ENCODE results near the gene CNKSR1. TPM values are rescaled to one million over a fixed set of nuclear protein-coding genes. Genes with fewer than 3 reads are reported as not detected.

Gene CNKSR1
- total RNA-seq, 1 experiment from 2014 or later: 0.26 TPM

GRCh38 chr1:26184086-26184485 lies 6.8 kb downstream of the CNKSR1 start:
- no peak for DNase-seq (ENCODE audit: low read depth)

GRCh38 chr1:26184883-26185282 lies 7.6 kb downstream of the CNKSR1 start:
- DNase-seq (ENCODE audit: low read depth): no peak

DNA sequence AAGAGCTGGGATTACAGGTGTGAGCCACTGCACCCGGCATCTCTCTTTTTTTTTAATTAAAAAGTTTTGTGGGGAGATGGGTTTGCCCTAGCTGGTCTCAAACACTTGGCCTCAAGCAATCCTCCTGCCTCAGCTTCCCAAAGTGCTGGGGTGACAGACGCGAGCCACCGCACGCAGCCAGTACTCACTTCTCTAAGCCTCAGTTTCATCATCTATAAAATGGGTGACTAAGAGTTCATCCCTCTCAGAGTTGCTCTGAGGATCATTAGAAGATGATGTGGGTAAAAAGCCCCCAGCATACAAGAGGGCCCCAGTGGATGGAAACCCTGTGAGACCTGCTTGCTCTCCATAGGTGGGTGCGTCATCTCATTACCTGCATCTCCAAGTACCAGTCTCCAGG lies 10.6 kb downstream of the CNKSR1 start:
- no peak for DNase-seq (ENCODE audit: low read depth)

DNA sequence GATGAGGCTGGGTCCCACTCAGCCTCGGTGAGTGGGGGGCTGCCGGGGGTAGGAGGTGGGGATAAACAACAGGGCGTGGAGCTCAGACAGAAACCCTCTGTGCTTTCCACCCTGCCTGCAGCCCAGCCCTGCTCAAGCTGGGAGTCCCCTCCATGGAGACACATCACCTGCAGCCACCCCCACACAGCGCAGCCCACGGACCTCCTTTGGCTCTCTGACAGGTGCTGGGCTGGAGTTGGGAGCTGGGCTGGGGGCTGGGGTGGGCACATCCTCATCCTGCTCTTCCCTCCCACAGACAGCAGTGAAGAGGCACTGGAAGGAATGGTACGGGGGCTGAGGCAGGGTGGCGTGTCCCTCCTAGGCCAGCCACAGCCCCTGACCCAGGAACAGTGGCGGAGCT lies 11.2 kb downstream of the CNKSR1 start:
- no peak for DNase-seq (ENCODE audit: low read depth)

GRCh38 chr1:26189331-26189730 lies 12.0 kb downstream of the CNKSR1 start:
- DNase-seq (ENCODE audit: low read depth): no peak

GRCh38 chr1:26189751-26190275 lies 12.5 kb downstream of the CNKSR1 start:
- DNase-seq (ENCODE audit: low read depth): no peak

DNA sequence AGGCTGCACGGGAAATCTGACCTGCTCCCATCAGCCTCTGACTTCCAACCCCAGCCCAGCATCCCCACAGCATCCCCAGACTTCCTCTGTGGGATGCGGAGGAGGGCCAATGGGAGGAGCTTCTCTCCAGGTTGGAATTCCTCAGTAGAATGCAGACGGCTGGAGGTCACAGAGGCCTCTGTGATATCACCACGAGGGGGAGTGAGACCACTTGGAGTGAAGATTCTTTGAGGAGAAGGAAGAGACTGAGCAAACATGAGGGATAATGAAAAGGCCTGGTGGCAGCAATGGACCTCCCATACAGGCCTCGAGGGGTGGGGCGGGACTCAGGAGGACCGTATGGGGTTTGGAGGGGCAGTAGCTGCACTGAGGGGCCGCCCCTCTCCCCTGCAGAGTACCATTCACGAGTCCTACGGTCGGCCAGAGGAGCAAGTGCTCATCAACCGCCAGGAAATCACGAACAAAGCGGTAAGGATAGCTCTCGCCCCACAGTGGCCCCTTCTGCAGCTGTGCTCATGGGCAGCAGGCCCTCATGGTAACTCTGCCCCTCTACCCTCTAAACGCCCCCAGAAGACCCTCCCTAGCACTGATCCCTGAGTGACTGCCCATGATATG lies 13.2 kb downstream of the CNKSR1 start, which contains the start of gene CATSPER4:
Gene CATSPER4 (plus strand): TSS at position 230 of the 615 bp plus-strand sequence. CDS start 26 bp downstream, at position 256.
- DNase-seq (ENCODE audit: low read depth): peak; percentile 52

GRCh38 chr1:26191739-26192138 lies 14.4 kb downstream of the CNKSR1 start:
- DNase-seq (ENCODE audit: low read depth): no peak

- no peak for DNase-seq (ENCODE audit: low read depth)
Measured at GRCh38 chr1:26195805-26196204, 18.5 kb downstream of the CNKSR1 start.

- DNase-seq (ENCODE audit: low read depth): no peak
Measured at GRCh38 chr1:26197301-26197700, 20.0 kb downstream of the CNKSR1 start.

GRCh38 chr1:26197813-26198212 lies 20.5 kb downstream of the CNKSR1 start:
- no peak for DNase-seq (ENCODE audit: low read depth)

DNA sequence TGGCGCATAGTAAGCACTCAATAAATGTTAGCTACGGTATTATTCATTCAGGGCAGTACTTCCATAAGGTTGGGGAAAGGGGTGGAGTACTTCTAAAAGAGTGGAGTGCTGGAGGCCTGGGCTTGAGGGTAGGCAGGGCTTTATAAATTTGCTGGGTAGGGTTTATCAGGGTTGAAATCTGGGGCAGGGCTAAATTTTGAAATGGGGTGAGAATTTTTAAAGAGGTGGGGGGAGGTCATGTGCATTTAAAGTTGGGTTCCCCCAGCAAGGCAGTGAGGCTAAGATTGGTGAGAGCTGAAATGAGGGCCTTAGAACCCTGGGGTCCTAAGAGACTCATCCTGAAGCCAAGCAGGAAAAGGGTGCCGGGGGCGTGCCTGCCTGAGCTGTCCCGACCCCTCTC lies 23.1 kb downstream of the CNKSR1 start:
- DNase-seq (ENCODE audit: low read depth): no peak

DNA sequence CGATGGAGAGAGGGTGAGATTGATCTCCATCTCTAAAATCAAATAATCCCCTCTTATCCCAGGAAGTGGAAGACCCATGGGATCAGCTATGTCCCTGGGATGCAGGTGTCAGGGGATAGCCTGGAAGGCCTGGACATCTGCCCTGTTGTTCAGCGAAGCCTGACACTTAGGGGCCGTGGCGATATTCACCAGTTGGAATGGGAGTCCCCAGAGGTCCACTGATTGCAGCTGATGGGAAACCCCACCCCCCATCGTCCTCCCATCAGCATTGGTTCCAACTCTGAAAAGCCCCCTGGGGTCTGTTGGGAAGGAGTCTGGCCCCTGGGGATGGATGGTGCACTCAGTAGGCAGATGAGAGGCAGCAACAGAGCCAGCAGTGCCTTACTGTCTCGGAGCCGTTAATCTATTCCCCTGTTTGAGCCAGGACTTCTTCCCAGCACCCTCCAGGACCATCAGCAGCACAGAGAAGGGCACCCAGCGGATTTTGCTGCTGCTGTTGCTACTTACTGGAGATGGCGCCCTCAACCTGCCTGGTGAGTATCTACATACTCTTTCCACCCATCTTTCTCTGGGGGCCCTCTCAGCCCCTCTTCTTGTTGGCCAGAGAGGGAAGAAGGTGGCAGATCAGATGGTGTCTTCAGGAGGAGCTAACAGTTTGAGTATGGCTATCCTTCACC lies 26.5 kb downstream of the CNKSR1 start:
- no peak for DNase-seq (ENCODE audit: low read depth)

- no peak for DNase-seq (ENCODE audit: low read depth)
Measured at GRCh38 chr1:26210147-26210870, 33.0 kb downstream of the CNKSR1 start.

DNA sequence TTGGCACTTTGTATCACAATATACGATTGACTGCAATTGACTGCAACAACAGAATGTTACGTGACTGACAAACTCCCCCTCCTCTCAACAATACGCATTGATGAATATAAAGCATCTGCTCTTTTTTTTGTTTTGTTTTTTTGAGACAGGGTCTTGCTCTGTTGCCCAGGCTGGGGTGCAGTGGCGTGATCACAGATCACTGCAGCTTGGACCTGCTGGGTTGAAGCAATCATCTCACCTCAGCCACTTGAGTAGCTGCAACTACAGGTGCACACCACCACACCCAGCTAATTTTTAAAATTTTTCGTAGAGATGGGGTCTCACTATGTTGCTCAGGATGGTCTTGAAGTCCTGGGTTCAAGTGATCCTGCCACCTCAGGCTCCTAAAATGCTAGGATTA lies 35.4 kb downstream of the CNKSR1 start:
- no peak for DNase-seq (ENCODE audit: low read depth)

DNA sequence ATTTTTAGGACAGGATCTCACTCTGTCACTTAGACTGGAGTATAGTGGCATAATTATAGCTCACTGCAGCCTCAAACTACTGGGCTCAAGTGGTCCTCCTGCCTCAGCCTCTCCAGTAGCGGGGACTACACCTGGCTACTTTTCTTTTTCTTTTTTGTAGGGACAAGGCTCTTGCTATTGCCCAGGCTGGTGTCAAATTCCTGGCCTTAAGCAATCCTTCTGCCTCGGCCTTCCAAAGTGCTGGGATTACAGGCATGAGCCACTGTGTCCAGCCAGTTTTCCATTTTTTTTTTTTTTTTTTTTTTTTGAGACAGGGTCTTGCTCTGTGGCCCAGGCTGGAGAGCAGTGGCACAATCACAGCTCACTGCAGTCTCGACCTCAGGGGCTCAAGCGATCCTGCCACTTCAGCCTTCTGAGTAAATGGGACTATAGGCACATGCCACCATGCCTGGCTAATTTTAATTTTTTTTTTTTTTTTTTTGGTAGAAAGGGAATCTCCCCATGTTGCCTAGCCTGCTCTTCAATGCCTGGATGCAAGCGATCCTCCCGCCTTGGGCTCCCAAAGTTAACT lies 36.1 kb downstream of the CNKSR1 start:
- no peak for DNase-seq (ENCODE audit: low read depth)

DNA sequence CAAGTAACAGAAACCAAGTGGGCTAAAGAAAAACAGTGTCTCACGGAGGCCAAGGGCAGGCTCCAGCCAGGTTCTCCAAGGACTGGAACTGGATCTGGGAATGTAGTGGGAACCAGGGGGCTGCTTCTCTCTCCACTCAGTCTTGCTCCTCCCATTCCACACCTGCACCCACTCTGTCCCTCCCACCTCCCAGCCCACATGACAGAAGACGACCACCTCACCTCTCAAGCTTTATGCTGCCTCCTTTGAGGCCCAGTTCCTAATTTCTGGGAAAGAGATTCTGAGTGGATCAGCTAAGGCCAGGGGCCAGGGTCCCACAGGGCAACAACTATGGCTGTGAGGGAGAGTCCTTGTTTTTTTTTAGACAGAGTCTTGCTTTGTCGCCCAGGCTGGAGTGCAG lies 38.0 kb downstream of the CNKSR1 start:
- no peak for DNase-seq (ENCODE audit: low read depth)

- no peak for DNase-seq (ENCODE audit: low read depth)
Measured at GRCh38 chr1:26218906-26219494, 41.7 kb downstream of the CNKSR1 start.

- DNase-seq (ENCODE audit: low read depth): no peak
Measured at GRCh38 chr1:26220199-26220912, 43.1 kb downstream of the CNKSR1 start.

DNA sequence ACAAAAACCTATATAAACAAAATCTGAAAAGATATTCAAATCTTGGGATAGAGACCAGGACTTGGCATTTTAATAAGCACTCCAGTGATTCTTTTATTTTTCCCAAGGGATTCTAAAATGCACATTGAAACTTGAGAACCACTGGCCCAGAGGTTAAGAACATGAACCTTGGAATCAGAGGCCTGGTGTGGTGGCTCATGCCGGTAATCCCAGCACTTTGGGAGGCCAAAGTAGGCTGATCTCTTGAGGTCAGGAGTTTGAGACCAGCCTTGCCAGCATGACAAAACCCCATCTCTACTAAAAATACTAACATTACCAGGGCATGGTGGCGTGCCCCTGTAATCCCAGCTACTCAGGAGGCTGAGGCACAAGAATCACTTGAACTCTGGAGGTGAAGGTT lies 43.8 kb downstream of the CNKSR1 start:
- DNase-seq (ENCODE audit: low read depth): no peak

GRCh38 chr1:26224606-26225005 lies 47.3 kb downstream of the CNKSR1 start:
- no peak for DNase-seq (ENCODE audit: low read depth)

Data from HT1080 (cell line).